ENCODE results near the gene GNA12.

Gene GNA12

GRCh38 chr7:2800220-2800930, 43.7 kb downstream of the GNA12 start:
- no peak for DNase-seq (ENCODE audit: low read depth)
- H3K4me3 ChIP-seq (ENCODE audit: low read length), result no peak overlapping the region
- TF ChIP-seq CTCF (IDR thresholded peaks at IDR 0.05; ENCODE audit: insufficient read depth, low read depth, low read length, missing control alignments), result no peak

- DNase-seq (ENCODE audit: low read depth), result no peak
- no peak overlapping the region for H3K4me3 ChIP-seq (ENCODE audit: low read length)
- no peak for TF ChIP-seq CTCF (IDR thresholded peaks at IDR 0.05; ENCODE audit: insufficient read depth, low read depth, low read length, missing control alignments)
Observed at GRCh38 chr7:2799253-2799652, 44.9 kb downstream of the GNA12 start.

DNA sequence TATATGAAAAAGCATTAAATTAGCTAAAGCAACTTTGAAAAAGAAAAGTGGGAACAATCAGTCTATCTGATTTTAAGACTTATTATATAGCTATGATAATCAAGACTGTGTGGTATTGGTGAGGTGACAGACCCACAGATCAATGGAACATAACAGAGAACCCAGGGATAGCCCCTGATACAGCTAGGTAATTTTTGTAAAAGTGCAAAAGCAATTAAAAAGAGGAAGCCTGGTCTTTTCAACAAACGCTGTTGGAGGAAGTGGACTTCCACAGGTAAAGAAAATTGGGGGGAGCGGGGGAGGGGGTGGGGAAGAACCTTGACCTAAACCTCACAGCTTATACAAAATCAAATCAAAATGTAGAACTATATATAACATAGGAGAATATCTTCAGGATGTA, 45.4 kb downstream of the GNA12 start:
- TF ChIP-seq CTCF (IDR thresholded peaks at IDR 0.05; ENCODE audit: insufficient read depth, low read depth, low read length, missing control alignments), result no peak
- DNase-seq (ENCODE audit: low read depth), result no peak
- no peak overlapping the region for H3K4me3 ChIP-seq (ENCODE audit: low read length)

GRCh38 chr7:2796358-2797352, 47.5 kb downstream of the GNA12 start:
- H3K4me3 ChIP-seq (ENCODE audit: low read length), result no peak overlapping the region
- DNase-seq (ENCODE audit: low read depth), result no peak
- TF ChIP-seq CTCF (IDR thresholded peaks at IDR 0.05; ENCODE audit: insufficient read depth, low read depth, low read length, missing control alignments), result no peak

- no peak for DNase-seq (ENCODE audit: low read depth)
Observed at GRCh38 chr7:2795906-2796305, 48.2 kb downstream of the GNA12 start.

More at GRCh38 chr7:2795906-2796305, 48.2 kb downstream of the GNA12 start:
- no peak for TF ChIP-seq CTCF (IDR thresholded peaks at IDR 0.05; ENCODE audit: insufficient read depth, low read depth, low read length, missing control alignments)
- H3K4me3 ChIP-seq (ENCODE audit: low read length), result no peak overlapping the region

Measured in epithelial cell of esophagus (primary cell).